ENCODE data around the gene HOXA3.
A peak's percentile ranks its signal among the peaks of the same experiment; 100 is the strongest.

HOXA3 gene

GRCh38 chr7:27138985-27139333 lies 13.4 kb downstream of the HOXA3 start:
- no peaks in the 10 kb centered on the region for H3K36me3 ChIP-seq (ENCODE audit: insufficient read depth, low read depth, low read length)
- H3K4me1 ChIP-seq (ENCODE audit: insufficient read depth, low read length), result no peaks in the 10 kb centered on the region
- no peak overlapping the region for H3K27ac ChIP-seq (ENCODE audit: low read length)
- no peak overlapping the region for H3K4me3 ChIP-seq (ENCODE audit: low read length)
- H3K9me3 ChIP-seq (ENCODE audit: insufficient read depth, low read depth, low read length), result peaks cover 5% of the 10 kb centered on the region; the same call in 1 of the 2 replicates
- no peak overlapping the region for H3K9ac ChIP-seq (ENCODE audit: low read depth, low read length)
- peaks cover 100% of the 10 kb centered on the region for H3K27me3 ChIP-seq (ENCODE audit: insufficient read depth, low read length)

GRCh38 chr7:27138472-27138871 lies 13.9 kb downstream of the HOXA3 start:
- Histone ChIP-seq H3K9me3 (ENCODE audit: insufficient read depth, low read depth, low read length) (peaks cover 5% of the 10 kb centered on the region; the same call in 1 of the 2 replicates), H3K27ac (ENCODE audit: low read length) (no peak overlapping the region), H3K4me1 (ENCODE audit: insufficient read depth, low read length) (no peaks in the 10 kb centered on the region), H3K27me3 (ENCODE audit: insufficient read depth, low read length) (peaks cover 100% of the 10 kb centered on the region), H3K9ac (ENCODE audit: low read depth, low read length) (no peak overlapping the region), H3K4me3 (ENCODE audit: low read length) (no peak overlapping the region), H3K36me3 (ENCODE audit: insufficient read depth, low read depth, low read length) (no peaks in the 10 kb centered on the region)

GRCh38 chr7:27137640-27138315 lies 14.6 kb downstream of the HOXA3 start:
- no peaks in the 10 kb centered on the region for H3K36me3 ChIP-seq (ENCODE audit: insufficient read depth, low read depth, low read length)
- H3K9me3 ChIP-seq (ENCODE audit: insufficient read depth, low read depth, low read length), result peaks cover 5% of the 10 kb centered on the region; the same call in 1 of the 2 replicates
- H3K9ac ChIP-seq (ENCODE audit: low read depth, low read length), result no peak overlapping the region
- H3K27ac ChIP-seq (ENCODE audit: low read length), result no peak overlapping the region
- H3K4me1 ChIP-seq (ENCODE audit: insufficient read depth, low read length), result no peaks in the 10 kb centered on the region
- no peak overlapping the region for H3K4me3 ChIP-seq (ENCODE audit: low read length)
- peaks cover 100% of the 10 kb centered on the region for H3K27me3 ChIP-seq (ENCODE audit: insufficient read depth, low read length)

GRCh38 chr7:27134392-27134791 lies 18.0 kb downstream of the HOXA3 start:
- Histone ChIP-seq H3K9me3 (ENCODE audit: insufficient read depth, low read depth, low read length) (peaks cover 2% of the 10 kb centered on the region; the same call in 1 of the 2 replicates), H3K27me3 (ENCODE audit: insufficient read depth, low read length) (peaks cover 100% of the 10 kb centered on the region), H3K4me1 (ENCODE audit: insufficient read depth, low read length) (no peaks in the 10 kb centered on the region), H3K27ac (ENCODE audit: low read length) (no peak overlapping the region), H3K4me3 (ENCODE audit: low read length) (no peak overlapping the region), H3K36me3 (ENCODE audit: insufficient read depth, low read depth, low read length) (no peaks in the 10 kb centered on the region), H3K9ac (ENCODE audit: low read depth, low read length) (no peak overlapping the region)

GRCh38 chr7:27133409-27134231 lies 18.8 kb downstream of the HOXA3 start:
- no peak overlapping the region for H3K4me3 ChIP-seq (ENCODE audit: low read length)
- no peaks in the 10 kb centered on the region for H3K36me3 ChIP-seq (ENCODE audit: insufficient read depth, low read depth, low read length)
- no peaks in the 10 kb centered on the region for H3K4me1 ChIP-seq (ENCODE audit: insufficient read depth, low read length)
- no peak overlapping the region for H3K27ac ChIP-seq (ENCODE audit: low read length)
- peaks cover 8% of the 10 kb centered on the region; the same call in 1 of the 2 replicates for H3K9me3 ChIP-seq (ENCODE audit: insufficient read depth, low read depth, low read length)
- H3K27me3 ChIP-seq (ENCODE audit: insufficient read depth, low read length), result peaks cover 100% of the 10 kb centered on the region
- no peak overlapping the region for H3K9ac ChIP-seq (ENCODE audit: low read depth, low read length)

GRCh38 chr7:27132978-27133377 lies 19.4 kb downstream of the HOXA3 start:
- peaks cover 100% of the 10 kb centered on the region for H3K27me3 ChIP-seq (ENCODE audit: insufficient read depth, low read length)

GRCh38 chr7:27132214-27132613 lies 20.2 kb downstream of the HOXA3 start:
- Histone ChIP-seq H3K27me3 (ENCODE audit: insufficient read depth, low read length) (peaks cover 100% of the 10 kb centered on the region), H3K4me1 (ENCODE audit: insufficient read depth, low read length) (no peaks in the 10 kb centered on the region), H3K27ac (ENCODE audit: low read length) (no peak overlapping the region), H3K36me3 (ENCODE audit: insufficient read depth, low read depth, low read length) (no peaks in the 10 kb centered on the region), H3K4me3 (ENCODE audit: low read length) (no peak overlapping the region), H3K9ac (ENCODE audit: low read depth, low read length) (no peak overlapping the region), H3K9me3 (ENCODE audit: insufficient read depth, low read depth, low read length) (peaks cover 8% of the 10 kb centered on the region; the same call in 1 of the 2 replicates)

More at GRCh38 chr7:27132978-27133377, 19.4 kb downstream of the HOXA3 start:
- Histone ChIP-seq H3K27ac (ENCODE audit: low read length) (no peak overlapping the region), H3K9ac (ENCODE audit: low read depth, low read length) (no peak overlapping the region), H3K4me3 (ENCODE audit: low read length) (no peak overlapping the region), H3K4me1 (ENCODE audit: insufficient read depth, low read length) (no peaks in the 10 kb centered on the region), H3K36me3 (ENCODE audit: insufficient read depth, low read depth, low read length) (no peaks in the 10 kb centered on the region), H3K9me3 (ENCODE audit: insufficient read depth, low read depth, low read length) (peaks cover 8% of the 10 kb centered on the region; the same call in 1 of the 2 replicates)

- H3K9ac ChIP-seq (ENCODE audit: low read depth, low read length), result no peak overlapping the region
- H3K9me3 ChIP-seq (ENCODE audit: insufficient read depth, low read depth, low read length), result peaks cover 8% of the 10 kb centered on the region; the same call in 1 of the 2 replicates
- no peaks in the 10 kb centered on the region for H3K36me3 ChIP-seq (ENCODE audit: insufficient read depth, low read depth, low read length)
- H3K27me3 ChIP-seq (ENCODE audit: insufficient read depth, low read length), result peaks cover 100% of the 10 kb centered on the region
- no peaks in the 10 kb centered on the region for H3K4me1 ChIP-seq (ENCODE audit: insufficient read depth, low read length)
- H3K4me3 ChIP-seq (ENCODE audit: low read length), result peak overlapping the region; percentile 57; the same call in 1 of the 2 replicates
- H3K27ac ChIP-seq (ENCODE audit: low read length), result no peak overlapping the region
Observed at GRCh38 chr7:27131390-27131819, 21.0 kb downstream of the HOXA3 start.

GRCh38 chr7:27130540-27131389 lies 21.6 kb downstream of the HOXA3 start, which contains the start of gene HOXA4:
Gene HOXA4, minus strand, starts transcription at chr7:27130757. Its CDS starts 24 bp downstream, at chr7:27130733.
- Histone ChIP-seq H3K36me3 (ENCODE audit: insufficient read depth, low read depth, low read length) (no peaks in the 10 kb centered on the region), H3K4me1 (ENCODE audit: insufficient read depth, low read length) (no peaks in the 10 kb centered on the region), H3K9ac (ENCODE audit: low read depth, low read length) (no peak within 1 kb of the TSS), H3K4me3 (ENCODE audit: low read length) (peak within 1 kb of the TSS; percentile 57), H3K9me3 (ENCODE audit: insufficient read depth, low read depth, low read length) (peaks cover 8% of the 10 kb centered on the region; the same call in 1 of the 2 replicates), H3K27ac (ENCODE audit: low read length) (no peak within 1 kb of the TSS), H3K27me3 (ENCODE audit: insufficient read depth, low read length) (peaks cover 100% of the 10 kb centered on the region)

- Histone ChIP-seq H3K27ac (ENCODE audit: low read length) (no peak overlapping the region), H3K9me3 (ENCODE audit: insufficient read depth, low read depth, low read length) (peaks cover 10% of the 10 kb centered on the region; the same call in 1 of the 2 replicates), H3K9ac (ENCODE audit: low read depth, low read length) (no peak overlapping the region), H3K27me3 (ENCODE audit: insufficient read depth, low read length) (peaks cover 100% of the 10 kb centered on the region), H3K4me3 (ENCODE audit: low read length) (no peak overlapping the region), H3K4me1 (ENCODE audit: insufficient read depth, low read length) (no peaks in the 10 kb centered on the region), H3K36me3 (ENCODE audit: insufficient read depth, low read depth, low read length) (no peaks in the 10 kb centered on the region)
Observed at GRCh38 chr7:27129729-27130539, 22.4 kb downstream of the HOXA3 start.
